Measurements from ENCODE around the gene ARSB.
"Not testable (repeated sequence)": the region's sequence is repeated elsewhere in the genome, so short reads cannot be mapped to it uniquely, and the experiment has no call there.

The ARSB gene

DNA sequence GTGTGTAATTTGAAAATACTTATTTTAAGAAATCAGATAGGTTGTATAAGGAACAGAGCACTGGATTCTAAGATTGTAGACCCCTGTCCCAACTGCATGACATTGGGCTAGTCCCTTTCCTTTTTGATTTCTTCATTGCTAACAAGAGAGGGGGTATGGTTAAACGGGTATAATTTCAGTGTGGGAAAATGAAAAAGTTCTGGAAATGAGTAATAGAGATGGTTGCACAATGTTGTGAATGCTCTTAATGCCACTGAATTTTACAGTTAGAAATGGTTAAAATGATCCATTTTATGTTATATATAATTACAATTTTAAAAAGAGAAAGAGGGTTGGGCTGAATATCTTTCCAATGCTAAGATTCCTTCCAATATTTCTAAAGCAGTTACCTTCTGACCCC is 233.2 kb downstream of the ARSB start:
- no peak for DNase-seq (ENCODE audit: low read depth)

DNA sequence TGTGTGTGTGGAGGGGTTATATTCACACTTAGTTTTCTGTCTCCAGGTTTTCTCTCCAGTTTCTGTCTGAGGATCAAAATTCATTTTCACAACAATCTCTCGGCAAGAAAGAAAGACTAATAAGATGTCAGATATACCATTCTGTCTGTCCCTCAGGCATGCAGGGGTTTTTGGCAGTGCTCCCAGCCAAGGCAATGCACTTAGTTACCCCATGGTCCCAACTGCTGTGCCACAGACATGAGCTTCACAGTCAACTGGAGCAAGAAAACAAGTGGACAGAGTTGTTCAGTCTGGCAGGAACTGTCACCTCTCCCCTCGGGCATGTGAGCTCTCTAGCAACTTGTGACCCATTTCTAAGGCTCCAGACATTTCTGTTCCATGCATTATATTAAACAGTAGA is 234.8 kb downstream of the ARSB start:
- no peak for DNase-seq (ENCODE audit: low read depth)

DNA sequence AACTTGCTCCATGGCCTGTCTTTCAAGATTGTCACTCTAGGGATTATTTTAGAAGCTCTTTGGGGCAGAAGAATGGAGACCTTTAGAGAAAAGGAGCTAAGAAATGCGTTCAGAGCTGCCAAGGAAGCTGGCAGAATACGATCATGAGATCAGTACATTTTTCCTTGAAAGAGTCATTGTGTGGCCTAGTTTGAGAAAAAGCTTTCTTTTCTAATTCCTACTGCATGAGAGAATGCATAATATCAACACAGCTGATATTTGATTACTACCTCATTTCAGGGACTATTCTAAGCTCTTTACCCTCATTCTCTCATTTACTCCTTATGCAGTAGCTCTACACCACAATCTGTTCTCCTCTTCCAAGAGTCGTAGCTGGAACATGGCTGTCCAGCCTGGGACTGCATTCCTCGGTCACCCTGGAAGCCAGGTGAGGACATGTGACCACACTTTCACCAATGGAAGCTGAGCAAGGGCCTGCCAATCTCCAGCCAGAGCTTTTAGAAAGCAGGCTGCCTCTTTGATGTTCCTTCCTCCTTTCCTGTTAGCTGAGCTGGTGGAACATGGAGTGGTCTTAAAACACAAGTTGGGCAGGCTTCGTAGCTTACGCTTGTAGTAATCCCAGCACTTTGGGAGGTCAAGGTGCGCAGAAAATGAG is 237.3 kb downstream of the ARSB start:
- DNase-seq (ENCODE audit: low read depth), result peak; percentile 78

DNA sequence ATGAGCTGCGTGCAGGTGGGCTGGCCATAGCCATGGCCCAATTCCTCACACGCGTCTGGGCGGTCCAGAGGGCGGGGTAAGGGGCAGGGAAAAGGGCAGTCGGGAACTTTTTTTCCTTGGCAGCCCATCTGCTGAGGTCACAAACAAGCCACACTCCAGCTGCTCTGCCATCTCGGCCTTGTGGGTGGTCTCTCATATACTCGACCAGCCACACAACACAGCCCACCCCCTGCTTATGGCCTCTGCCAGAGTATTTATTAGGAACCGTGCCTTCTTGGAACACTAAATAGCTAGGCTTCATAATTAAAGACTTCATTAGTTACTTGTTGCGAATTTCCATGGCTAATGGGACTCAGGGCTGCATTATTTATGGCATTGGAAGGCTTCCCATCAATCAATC is 238.1 kb downstream of the ARSB start:
- DNase-seq (ENCODE audit: low read depth), result no peak

DNA sequence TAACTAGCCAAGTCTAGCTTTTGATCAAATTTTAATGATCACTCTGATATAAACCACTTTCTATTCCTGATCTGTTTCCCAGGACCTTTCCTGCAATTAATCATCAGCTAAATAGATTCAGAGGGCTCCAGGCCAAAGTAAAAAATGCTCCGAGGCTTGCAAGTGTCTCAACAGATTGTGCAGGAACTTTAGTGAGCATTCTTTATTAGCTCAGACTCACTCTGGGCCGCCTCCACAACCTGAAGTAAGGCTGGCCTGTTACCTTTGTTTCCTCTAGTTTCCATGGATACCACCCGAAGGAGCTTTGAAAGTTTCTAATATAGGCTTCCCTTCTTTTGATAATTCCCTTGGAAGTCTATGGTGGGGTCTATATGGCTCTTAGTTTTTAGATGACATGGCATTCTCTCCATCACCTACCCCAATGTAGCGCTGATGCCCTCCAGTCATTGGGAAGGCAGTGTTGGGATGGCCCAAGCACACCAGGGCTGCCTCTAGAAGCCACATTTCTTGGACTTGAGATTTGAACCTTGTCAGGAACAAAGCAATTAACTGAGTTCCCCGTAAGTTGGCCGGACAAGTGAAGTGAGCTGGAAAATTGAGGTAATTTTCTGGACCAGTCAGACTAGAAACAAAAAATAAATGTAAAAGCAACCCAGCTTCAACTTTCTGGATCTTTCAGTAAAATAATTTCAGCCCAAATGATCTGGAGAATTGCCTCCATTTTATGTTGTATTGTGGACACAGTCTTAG is 238.9 kb downstream of the ARSB start:
- DNase-seq (ENCODE audit: low read depth), result no peak

DNA sequence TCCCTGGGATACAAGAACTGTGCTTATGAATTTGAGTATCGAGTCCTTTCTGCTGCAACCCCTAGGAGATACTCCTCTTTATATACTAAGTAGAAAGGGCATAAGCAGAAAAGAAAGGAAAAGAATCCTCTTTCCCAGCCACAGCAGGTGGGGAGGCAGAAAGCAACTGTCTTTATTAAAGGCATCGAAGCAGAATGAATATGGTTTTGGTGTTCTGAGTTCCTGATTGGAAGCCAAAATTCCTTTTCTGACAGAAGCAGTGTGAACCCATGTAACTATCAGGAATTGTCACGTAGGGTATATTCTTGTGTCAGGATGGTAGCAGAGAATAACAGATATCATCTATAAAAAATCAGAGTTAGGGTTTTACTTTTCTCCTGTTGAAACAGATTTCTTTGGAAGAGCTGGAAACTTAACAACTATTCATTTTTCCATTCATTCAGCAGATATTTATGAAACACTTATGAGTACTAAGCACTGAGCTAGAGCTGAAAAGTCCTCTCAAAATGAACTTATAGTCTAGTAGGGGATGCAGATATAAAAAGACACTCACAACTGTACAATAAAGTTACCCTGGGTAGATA is 240.1 kb downstream of the ARSB start:
- DNase-seq (ENCODE audit: low read depth), result no peak

DNA sequence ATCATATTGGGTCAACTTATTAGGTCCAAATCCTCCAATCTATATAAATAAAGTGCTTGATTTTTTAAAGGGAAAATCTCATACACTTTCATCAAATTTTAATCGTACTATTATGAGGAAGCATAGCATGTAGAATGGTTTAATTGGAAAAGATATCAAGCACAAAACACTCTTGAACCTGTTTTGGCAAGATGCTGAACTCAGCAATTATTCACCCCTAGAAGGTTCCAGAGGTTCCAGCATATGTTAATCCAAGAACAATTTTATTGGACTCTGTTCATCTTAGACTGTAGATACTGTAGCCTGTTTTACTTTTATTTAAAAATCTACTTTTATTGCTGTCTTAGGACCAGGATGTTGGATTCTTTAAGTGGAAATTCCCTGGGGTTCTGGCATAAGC is 244.1 kb downstream of the ARSB start:
- DNase-seq (ENCODE audit: low read depth), result no peak

DNA sequence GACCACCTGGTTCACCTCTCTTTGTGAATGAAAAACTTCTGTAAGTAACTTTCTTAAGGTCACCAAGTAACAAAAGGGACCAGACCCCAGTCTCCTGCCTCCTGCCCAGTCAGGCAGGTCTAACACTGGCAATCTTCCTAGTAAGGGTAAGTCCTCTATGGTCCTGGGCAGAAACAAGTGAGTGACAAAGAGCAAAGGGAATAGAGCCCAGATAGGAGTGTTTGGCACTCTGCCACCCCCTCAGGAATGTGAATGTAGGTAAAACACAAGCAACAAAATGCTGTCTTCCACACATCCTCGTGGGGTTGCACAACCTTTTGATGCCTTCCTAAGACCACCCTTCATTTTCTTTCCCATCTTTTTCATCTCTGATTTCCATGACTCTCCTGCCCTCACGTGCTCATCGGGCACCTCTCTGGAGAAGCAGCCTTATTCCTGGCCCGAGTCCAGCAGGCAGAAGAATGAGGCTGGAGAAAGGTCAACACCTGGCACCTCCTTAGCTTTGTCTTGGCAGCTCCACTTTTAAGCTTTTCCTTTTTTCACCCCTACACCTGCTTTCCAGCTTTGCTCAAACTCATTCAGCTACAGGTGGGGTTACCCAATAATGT is 246.3 kb downstream of the ARSB start:
- no peak for DNase-seq (ENCODE audit: low read depth)

DNA sequence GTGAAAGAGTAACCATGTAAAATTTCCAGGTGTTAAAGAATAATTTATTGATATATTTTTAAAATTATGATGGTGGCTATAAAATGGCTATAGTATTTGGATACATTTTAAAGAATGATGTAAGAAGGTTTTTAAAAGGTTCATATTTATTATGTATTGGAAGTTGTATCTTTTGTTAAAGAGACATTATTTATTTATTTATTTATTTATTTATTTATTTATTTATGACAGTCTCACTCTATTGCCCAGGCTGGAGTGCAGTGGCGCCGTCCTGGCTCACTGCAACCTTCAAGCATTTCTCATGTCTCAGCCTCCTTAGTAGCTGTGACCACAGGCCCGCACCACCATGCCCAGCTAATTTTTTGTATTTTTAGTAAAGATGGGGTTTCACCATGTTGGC is 247.0 kb downstream of the ARSB start:
- DNase-seq (ENCODE audit: low read depth), result no peak

DNA sequence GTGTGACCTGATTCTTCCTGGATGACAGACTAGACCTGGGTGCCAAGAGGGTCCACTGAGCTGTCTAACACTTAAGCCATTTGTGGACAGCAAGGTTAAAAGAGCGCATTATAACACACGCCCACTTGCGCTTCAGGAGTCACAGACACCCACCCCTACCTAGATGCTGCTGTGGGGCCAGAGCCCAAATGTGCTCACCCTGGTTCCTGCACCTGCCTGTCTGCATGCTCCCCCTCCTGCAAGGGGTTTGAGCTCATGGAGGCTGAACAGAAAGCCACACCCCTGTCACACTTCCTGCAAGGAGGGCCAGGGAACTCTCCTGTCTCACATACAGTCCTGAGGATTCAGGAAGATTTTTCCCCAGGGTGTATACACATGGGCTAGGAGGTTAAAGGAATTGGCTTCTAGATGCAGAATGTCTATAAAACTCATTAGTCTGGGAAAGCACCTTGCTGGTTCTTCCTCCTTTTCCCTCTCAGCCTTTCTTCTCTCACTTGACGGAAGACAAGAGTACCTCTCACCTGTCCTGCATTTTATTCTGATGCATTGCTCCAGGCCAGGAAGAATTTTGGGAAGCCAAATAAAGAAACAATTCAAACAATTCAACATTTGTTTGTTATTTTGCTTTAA is 249.2 kb downstream of the ARSB start:
- no peak for DNase-seq (ENCODE audit: low read depth)

DNA sequence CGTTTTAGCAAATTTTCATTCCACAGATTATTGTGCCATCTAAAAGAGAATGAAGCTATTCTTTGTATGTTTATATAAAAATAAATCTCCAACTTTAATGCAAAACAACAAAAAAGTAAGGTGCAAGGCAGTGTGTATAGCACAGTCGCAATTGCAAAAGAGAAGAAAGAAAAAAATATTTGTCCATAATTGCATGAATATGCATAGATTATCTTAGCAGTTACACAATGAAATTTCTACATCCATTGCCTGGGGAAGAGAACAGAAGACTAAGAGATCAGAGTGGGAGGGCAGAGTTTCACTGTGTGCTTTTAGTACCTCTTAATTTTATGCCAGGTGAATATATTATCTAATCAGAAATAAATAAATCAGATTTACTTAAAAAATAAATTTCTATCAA is 250.2 kb downstream of the ARSB start:
- no peak for DNase-seq (ENCODE audit: low read depth)

DNA sequence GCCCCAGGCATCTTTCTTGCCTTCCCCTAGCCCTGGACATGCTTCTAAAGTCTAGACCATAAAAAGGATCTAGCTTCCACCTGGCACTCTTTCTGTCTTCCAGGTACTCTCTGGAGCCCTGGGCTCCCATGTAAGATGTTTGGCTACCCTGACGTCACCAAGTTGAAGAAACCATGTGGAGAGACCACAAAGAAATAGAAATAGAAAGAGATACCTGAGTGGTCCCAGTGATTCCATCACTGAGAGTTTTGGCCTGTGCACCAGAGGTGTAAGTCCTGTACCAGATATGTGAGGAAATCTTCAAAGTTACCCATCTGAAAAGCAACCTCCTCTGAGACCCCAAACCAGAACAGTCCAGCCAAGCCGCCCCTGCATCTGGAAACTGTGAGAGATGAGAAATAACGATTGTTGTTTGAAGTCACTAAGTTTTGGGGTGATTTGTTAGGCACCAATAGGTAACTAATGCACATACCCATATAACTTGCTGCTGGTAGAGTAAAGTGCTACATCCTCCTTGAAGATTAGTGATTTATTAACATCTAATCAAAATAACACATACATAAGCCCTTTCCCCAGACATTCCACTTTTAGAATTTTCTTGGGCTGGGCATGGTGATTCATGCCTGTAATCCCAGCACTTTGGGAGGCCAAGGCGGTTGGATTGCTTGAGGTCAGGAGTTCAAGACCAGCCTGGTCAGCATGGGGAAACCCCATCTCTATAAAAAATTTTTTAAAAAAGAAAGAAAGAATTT is 250.8 kb downstream of the ARSB start:
- no peak for DNase-seq (ENCODE audit: low read depth)

DNA sequence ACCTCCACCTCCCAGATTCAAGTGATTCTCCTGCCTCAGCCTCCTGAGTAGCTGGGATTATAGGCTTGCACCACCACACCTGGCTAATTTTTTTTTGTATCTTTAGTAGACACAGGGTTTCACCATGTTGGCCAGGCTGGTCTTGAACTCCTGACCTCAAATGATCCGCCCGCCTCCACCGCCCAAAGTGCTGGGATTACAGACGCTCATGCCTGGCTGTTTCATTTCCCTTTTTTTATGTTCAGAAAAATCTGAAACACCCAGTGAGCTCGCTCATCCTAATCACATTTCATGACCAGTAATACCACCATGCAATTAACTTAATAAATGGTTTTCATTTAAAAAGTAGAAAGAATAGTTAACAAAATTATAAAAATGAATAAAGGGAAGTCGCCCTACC is 252.4 kb downstream of the ARSB start:
- DNase-seq (ENCODE audit: low read depth), result not testable (repeated sequence)

DNA sequence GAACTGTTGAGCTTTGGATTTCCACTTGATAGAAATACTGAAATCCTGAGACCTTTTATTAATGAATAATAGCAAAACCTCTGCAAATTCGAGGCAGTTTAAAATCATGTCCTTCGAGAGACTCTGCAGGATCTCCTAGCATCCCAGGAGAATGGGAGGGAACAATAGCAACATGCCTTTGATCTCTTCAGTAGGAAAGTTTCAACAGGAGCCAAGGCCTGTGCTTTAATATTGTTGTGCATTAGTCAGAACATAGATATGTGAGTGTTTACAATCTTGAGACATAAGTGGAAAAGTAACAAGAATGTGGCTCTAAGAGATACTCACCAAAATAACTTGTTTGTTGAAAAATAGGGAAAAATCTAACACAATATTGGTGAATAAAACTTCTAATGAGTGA is 253.2 kb downstream of the ARSB start:
- DNase-seq (ENCODE audit: low read depth), result no peak

DNA sequence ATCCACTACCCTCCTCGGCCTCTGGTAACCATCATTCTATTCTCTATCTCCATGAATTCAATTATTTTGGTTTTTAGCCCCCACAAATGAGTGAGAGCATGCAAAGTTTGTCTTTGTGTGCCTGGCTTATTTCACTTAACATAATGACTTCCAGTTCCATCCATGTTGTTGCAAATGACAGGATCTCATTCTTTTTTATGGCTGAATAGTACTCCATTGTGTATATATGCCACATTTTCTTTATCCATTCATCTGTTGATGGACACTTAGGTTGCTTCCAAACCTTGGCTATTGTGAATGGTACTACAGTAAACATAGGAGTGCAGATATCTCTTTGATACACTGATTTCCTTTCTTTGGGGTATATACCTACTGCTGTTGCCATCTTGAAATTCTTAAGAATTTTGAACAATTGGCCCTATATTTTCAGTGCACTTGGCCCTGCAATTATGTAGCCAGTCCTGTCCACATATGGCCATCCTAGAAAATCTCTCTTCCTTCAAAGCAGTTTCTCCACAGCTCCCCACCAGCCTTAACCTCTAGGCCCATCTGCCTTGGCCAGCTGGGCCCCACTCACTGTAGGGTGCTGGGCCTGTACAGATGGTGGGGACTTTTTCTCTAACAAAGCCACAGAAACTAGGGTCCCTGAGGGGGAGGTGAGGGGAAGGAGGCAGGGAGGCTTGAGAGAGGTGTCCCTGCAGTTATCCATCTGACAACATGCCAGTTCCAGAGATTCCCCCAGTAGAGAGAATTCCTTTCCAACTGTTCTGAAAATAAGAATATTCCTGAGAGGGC is 254.6 kb downstream of the ARSB start:
- no peak for DNase-seq (ENCODE audit: low read depth)

DNA sequence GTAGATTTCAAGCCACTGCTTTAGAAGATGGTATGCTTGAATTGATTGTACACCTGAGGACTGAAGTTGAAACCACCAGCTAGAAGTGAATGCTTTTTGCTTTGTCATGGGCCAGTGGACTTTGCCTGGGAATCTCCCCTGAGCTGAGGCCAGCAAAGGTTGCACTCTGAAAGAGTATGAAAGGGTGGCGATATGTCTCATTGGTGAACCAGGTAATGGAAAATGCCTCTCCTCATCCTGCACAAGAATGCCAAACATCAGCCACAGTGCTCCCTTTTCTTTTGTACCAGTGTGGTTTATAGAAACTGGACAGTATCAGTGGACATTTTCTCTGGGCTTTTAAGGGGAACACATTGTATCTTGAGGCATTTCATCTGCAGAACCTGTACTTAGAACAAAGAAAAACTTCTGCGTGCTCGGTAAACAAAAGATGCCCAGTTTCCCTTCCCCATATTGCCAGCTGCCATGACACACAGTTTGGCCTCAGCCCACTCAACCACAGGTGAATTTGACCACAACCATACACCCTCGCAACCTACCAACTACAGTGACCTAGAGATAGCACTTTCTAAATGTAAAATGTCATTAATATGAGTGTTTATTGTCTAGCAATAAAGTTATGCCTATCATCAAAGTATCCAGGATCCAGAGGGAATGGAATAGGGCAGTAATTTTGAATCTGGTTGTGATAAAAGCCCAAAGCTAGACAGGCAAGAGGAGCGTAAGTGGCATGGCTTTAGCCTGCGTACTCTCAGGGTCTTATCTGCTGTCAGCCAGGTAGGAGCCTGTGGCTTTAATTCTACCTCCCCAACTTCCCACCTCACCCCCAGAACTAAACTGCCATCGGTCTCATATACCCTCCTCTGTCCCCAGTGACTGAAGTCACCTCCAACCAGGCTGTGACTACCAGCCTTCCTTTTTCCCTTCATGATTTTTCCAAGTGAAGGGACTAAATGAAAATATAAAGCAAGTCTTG is 257.0 kb downstream of the ARSB start:
- DNase-seq (ENCODE audit: low read depth), result no peak
